HG02970 (cell line): ENCODE data around the gene ZNF503.

ENCODE experiments used
- ATAC-seq: cut with Tn5 transposase; IDR thresholded peaks from one replicate; pipeline ENCODE4 v1.9.1; 2021; ENCODE audit warnings: mild to moderate bottlenecking, moderate library complexity, moderate number of reproducible peaks; ENCODE audit not compliant: unreplicated experiment, low FRiP score

The ZNF503 gene

DNA sequence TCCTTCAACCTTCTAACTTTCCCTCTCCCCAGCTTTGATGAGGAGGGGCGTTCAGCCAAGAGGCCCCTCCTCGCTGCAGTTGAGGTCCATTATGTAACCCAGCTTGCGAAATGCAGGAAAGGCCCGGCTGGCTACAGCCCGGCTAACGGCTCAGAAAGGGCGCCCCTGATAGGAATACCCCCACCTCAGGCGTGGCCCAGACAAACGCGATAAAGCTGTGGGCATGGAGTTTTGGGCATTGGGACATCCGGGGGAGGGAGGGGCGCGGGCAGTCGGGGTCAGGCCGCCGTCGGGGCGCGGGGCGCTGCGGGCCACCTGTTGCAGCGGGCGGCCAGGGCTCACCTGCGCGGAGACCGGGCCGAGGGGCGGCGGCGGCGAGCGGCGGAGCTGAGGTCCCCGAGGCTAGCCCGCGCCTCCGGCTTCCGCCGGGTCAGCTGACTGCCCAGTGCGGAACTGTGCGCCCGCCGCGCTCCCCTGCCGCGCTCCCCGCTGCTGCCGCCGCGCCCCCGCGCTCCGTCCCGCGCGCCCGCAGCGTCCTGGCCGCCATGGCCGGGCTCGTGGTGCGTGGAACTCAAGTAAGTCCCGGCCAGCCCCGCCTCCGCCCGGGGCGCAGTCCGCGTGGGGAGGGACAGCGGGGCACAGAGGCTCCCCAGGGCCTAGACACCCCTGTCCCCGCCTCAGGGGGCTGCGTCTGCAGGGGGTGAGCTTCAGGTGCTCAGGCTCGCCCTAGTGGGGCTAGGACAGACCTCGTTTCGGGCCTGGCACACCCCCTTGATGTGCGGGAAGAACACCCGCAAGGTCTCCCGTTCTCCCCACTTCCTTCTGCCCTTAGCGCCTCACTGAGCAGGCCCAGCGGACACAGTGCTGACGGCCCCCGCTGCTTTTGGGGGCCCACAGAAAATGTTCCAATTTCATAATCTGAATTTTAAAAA, 29.9 kb upstream of the ZNF503 start, which contains the start of gene LRMDA:
Gene LRMDA, plus strand, starts transcription at position 445 of the 932 bp plus-strand sequence.
- no peak for ATAC-seq

DNA sequence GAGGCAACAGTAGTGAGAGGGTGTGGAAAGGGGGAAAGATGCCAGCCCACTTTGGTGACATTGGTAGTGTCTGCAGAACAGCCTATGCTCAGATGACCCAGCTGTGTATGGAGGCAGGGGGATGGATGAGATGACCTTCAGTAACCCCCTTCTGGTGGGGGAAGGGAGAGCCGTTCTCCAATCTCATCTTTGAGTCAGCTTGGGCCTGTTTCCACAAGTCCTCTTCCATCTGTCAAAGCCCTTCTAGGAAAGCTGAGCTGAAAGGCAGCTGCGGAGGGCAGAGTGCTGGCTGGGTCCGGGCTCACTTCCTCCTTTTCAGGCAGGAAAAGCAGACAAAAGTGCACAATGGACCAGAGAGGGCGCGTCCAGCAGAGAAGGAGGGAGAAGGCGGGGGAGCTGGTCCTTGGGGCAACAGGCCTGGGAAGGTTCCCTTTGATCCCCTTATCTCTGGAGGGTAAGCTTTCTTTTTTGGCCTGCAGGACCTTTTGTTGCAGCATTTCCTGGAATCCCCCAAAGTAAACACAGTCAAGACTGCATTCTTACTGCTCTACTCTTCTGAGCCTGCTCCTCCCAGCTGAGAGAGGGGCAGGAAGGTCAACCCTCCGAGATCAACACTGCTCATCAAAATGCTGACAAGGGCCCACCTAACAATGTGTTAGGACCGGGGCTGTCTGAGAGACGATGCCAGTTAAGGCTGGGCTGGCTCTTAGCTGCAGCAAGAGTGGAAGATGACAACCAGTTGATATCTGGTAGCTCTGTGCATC, 28.6 kb upstream of the ZNF503 start:
- no peak for ATAC-seq

DNA sequence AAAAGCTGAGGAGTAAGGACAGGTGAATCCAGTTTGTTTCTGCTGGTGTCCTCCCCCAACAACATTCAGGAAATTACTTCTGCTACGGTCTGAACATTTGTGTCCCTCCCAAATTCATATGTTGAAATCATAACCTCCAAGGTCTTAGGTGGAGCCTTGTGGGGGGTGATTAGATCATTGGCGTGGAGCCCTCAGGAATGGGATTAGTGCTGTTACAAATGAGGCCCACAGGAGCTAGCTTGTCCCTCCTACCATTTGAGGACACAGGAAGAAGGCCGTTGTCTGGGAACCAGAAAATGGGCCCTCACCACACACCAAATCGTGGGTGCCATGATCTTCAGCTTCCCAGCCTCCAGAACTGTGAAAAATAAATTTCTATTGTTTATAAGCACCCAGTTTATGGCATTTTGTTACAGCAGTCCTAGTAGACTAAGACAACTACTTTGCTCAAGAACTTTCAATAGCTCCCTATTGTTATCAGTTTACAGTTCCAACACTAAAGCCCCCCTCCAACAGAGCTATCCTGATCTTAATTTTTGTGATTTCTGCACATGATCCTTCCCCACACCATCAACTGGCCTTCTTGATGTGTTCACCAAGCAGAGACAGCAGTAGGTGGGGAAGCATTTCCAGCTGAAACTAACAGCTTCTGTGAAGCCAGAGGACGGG, 27.7 kb upstream of the ZNF503 start:
- no peak for ATAC-seq

DNA sequence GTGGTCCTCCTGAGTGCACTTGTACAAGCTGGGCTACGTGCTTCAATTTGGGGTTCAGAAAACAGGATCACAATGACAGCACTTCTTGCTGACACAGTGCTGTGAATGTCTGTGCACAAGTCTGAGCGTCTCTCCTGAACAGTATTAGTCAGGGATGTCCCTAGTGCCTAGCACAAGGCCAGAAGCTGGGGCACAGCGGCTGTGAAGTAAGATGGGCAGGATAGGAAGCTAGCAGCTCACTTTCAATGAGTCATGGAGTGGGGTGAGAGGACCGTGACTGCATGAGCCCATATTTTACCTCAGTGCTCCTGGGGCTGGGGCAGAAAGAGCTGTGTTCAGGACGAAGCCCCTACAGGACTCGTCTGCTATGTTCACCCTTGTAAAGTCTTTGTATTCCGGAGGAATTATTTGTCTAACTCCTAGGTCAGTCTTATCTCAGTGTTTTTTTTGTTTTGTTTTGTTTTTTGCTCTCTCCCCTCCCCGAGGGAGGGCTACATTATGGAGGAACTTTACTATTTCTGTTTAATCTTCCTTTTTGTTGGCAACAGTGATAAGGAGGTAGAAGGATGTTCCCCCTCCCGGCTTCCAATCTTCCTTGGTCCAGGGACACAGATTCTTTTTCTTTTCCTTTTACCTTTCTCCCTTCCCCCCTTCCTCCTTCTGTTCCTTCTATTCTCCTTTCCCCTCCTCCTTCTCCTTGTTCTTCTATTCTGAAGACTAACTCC, 27.0 kb upstream of the ZNF503 start:
- no peak for ATAC-seq

DNA sequence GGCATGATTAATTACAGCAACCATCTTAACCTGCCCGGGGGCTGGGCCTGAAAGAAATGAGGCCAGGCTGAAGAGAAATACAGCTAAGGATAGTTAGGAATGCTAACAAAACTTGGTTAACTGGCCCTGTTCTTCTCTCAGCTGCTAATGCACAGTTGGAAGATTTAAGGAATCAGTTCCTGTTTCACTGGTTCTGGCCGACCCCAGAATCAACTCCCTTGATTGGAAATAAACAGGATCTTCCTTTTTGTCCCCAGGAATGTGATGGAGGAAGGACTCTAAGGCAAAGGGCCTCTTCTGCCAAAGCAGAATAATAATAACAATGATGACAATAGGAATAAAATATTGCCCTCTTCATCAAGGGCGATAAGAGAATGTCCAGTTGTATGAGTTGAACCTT, 26.4 kb upstream of the ZNF503 start:
- no peak for ATAC-seq

DNA sequence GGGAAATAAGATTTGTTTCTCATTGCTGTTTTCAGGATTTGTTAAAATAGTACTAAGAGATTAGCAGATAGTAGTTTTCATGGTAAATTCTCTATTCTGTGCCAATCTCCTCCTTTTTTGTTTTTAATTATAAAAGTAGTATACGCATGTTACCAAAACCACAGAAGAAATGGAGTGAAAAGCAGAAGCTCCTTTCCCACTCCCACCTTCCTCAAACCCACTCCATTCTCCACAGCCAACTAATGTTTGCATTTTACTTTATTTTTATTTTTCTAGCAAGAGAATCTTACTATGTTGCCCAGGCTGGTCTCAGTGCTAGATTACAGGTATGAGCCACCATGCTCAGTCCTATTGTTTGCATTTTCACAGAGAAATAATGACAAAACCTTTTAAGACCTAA, 25.3 kb upstream of the ZNF503 start:
- ATAC-seq, result no peak

DNA sequence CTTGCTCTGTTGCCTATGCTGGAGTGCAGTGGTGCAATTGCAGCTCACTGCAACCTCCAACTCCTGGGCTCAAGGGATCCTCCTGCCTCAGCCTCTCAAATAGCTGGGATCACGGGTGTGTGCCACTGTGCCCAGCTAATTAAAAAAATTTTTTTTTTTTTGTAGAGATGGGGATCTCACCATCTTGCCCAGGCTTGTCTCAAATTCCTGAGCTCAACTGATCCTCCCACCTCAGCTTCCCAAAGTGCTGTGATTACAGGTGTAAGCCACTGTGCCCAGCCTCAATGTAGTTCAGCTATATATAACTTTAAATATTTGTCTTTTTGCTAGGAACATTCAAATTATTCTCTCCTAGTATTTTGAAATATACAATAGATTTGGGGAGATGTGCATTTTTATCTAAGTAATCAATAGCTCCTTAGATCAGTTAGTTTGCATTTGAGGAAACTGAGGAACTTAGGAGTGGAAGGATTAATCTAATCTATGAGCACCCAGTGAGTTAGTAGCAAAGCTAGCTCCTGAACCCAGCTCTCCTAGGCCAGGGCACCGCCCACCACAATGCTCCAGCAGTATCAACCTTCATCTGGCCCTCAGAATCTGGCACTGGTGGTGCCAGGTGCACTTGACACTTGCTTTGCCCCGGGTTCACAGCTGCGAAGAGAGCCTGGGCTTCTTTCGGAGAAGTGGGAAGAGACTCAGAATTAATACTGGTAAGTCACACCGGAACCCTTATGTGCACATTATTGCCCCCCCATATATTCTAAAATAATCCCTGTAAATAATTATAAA, 23.9 kb upstream of the ZNF503 start:
- ATAC-seq, result no peak

DNA sequence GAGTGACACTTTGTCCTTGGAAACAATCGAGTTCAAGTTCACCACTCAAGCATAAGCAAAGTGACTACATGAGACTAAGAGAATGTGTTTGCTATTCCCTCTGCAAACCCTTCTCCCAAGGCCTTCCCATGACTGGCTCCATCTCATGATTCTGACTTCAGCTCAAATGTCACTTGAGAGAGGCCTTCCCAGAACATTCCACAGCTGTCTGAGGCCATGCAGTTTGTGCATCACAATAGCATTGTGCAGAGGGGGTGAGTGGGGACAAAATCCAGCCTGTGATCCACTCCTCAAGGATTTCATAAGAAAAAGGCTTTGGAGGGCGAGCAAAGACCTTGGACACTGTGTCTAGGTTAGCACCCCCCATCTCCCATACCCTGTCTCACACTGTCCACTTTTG, 23.0 kb upstream of the ZNF503 start:
- no peak for ATAC-seq

DNA sequence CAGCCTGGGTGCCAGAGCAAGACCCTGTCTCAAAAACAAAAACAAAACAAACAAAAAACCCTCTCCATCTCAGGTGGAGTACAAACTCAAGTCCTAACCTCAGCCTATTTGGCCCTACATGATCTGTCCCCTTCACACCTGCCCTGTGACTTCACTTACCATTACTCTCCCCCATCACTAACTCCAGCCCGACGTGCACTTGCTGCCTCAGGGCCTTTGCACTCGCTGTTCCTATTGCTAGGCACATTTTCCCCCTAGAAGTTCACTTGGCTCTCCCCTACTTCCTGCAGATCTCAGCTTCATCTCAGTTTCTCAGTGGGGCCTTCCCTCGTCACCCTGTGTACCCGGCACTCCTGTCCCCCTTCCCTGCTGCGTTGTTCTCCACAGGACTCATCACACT, 21.3 kb upstream of the ZNF503 start:
- ATAC-seq, result no peak

DNA sequence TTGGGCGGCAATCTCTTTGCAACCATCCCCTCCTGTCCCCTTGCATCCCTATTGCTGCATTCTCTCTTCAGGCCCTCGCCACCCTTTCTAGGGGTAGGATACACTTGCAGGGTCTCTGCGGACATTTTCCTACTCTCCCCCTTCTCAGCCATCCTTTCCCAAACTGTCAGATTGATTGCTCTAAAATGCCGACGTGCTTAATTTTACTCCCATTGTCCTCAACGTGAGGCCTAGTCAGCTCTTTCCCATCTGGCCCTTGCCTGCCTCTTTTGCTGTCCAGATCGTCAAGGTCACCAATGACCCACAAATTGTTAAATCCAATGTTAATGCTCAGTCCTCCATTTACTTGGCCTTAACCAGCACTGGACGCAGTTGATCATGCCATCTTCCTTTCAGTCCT, 17.1 kb upstream of the ZNF503 start:
- ATAC-seq, result no peak

DNA sequence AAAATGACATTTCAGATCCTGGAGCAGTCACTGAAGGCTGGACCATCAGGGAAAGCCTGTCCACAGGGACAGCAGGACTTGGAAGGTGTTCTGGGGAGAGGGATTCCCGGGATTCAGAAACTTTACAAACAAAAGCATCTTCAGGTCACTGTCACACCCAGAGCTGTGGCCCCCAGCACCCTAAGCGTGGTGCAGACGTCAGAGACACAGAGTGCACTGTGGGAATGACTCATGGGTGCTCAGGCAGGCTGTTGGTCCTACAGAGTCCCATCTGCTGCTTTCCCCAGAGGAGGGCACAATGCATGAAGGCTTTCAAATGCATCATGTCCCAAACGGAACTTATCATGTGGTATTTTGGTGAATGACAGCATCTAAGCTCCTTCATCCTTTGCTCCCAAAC, 16.7 kb upstream of the ZNF503 start:
- no peak for ATAC-seq

DNA sequence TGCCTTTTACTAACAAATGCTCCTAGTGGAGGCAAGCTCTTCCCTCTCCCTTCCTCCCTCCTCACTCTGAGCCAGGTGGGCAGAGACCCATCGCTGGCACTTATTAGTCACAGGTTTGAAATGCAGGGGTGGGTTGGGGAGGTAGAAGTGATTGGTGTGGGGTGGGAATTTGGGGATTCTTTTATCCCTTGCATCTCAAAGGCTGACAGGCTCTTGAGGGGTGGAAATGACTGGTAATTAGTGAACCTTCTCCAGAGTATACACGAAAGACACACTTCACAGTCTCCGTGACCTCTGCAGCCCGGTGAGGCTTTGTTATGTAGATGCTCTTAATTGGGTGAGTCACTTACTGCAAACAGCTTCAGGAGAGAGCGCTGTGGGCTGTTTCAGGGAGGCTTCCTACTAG, 16.0 kb upstream of the ZNF503 start:
- ATAC-seq, result no peak

DNA sequence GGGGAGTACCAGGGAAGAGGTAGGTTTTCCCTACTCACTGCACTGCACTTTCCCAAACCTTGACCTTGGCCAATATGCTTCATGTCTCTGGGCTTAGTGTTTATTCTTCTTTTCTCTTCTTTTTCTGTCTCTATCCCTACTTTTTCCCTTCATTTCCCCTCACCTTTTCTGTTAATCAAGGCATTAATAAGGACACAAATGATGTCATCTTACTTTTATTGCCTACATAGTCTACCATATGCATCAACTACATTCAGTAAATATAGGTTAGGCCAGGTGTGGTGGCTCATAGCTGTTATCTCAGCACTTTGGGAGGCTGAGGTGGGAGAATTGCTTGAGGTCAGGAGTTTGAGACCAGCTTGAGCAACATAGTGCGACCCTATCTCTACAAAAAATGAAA, 13.0 kb upstream of the ZNF503 start:
- no peak for ATAC-seq

DNA sequence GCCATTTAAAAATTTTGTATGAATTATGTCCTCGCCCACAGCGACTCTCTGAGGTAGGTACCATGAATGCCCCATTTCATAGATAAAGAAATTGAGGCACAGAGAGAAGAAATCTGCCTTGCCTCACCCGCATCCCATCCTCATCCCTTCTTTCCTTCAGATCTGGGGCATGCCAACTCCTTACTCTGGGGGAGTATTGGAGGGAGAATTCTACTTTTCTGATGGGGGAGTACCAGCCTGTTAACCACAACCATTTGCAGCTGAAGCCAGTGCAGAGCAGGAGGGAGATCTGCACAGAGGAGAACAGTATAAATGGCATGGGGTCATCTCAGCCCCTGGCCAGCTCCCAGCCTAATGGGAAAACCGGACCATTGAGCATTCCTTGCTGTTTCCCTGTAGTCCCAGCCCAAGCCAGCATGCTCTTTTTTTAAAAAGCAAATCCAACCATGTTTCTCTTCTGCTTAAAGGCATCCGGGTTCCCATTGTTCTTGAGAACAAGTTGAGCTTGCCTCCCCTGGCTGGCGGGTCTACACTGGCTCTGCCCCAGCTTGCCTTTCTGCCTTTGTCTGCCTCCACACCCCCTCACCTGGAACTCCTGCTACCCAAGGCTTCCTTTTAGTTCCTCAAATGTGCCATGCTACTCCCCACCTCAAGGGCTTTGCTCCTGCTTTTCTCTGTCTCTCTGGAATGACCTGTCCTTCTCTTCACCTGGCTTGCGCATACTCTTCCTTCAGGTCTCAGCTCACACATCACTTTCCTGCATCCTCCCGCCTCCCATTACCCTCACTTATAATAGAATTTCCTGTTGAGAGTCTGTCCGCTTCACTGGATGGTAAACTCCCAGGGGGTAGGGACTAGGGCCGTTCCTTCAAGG, 8.8 kb upstream of the ZNF503 start:
- no peak for ATAC-seq

DNA sequence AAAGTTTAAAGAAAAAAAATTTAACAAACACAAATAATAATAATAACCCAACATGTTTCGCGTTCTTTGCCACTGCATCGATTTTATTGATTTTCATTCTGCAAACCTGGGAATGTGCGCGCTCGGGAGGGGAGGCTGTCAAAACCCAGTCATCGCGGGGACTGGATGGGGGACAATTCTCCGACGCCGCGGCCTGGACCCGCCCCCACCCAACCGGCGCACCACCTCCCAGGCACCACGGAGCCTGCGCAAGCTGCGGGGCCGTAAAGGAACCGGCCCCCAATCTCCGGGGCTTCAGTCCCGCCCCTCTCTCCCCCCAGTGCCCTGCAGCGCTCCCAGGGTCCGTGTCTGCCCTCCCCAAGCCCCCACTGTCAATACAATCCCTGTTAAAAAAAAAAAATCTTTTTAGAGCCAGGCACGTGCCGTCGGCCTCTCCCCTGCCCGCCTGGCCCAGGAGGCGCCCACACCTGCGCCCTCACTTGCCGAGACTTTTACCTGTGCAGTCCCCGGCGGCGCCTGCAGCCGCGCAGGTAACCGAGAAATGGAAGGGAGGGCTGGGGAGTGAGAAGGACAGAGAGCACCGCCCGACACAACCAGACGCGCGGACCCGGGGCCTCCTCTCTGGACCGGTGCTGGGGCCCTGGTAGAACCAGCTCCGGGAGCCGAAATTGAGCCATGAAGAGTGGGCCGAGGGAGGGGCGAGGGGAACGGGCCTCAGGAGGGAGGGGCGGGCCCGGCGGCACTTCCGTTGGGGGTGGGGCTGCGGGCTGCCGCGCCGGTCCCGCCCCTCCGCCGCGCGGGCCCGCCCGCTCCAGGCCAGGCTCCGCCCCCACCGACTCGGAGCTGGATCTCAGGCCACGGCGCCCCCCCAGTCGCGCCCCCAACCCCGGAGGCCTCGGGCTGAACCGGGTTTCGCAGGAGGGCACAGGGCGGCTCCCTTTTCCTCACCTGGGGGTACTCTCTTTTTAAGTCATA, 7.6 kb upstream of the ZNF503 start:
- ATAC-seq, result no peak

DNA sequence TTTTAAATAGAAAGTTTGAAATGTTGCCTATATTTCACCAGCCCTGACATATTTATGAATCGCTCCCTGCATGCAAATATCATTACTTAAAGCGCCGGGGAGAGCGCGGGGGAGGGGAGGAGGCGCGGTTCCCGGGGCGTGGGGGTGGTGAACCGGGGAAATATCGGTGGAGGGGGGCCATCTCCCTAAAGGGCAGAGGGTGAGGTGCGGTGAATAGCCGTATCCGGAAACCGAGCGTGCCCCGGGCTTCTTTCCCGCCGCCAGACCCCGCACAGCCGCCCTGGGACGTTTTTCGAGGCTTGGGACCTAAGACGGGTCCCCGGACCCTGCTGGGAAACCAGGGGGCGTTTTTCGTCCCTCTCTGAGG, 6.9 kb upstream of the ZNF503 start:
- no peak for ATAC-seq

DNA sequence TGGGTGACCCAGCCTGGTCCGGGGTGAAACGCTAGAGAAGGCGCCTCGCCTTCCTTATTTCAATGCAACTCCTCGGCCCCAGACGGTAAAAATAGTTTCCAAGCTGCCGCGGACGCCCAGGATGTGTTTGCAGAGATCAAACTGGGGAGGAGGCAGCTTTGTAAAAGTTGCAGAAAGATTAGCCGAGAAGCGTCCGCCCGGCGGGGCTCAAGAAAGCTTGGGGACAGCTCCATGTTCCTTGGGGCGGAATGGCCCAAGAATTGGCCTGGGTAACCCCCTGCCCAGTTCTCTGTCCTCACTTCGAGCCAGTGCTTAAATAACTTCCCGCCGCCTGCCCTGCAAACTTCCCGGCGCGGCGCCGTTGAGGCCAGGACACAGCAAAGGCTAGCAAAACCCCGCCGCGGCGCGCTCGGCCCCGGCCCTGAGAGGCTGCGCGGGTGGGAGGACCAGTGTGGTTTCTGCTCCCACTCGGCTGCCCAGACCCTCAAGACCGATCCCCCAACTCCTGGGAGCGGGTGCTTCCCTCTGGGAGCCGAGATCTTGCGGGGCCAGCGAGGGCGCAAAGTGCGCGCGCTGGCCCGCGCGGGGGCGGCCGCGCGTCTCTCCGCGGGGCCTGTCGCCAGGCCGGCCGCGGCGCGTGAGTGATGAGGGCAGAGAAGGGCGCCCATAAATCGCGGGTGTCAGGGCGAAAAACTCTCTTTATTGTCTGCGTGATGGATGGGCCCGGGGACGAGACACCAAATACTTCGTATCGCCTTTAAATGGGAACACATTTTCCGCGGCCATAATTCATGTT, 6.3 kb upstream of the ZNF503 start:
- ATAC-seq, result no peak
